ENCODE results near the gene WASHC2A.
A peak's percentile ranks its signal among the peaks of the same experiment; 100 is the strongest.
"Not testable (repeated sequence)": the region's sequence is repeated elsewhere in the genome, so short reads cannot be mapped to it uniquely, and the experiment has no call there.

Gene WASHC2A

DNA sequence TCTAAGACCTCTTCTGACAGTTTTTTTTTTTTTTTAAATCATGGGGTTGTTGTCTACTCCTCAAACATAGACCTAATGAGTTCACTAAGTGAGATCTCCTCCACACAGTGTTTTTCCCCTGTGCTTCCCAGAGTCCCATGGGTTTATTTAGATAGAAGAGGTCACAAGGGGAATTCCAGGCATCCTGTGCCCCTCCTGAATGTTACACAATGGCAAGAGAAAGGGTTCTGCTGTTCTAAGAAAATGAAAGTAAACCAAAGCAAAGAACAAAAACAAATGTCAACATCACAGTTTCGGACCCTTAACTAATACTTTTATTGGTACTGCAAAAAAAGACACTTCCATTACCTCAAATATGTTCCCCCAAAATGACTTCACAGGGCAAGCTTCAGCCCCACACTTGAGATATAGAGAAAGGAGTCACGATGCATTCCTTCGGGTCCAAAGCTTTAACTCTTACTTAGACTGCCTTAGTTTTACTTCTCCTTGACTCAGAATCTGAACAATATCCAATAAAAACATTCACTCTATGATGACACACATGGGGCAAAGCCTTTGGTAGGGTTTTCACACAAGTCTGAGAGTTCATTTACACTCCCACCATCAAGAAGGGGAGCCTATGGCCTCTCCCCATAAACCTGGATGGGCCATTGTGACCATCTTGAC lies 15.6 kb upstream of the WASHC2A start:
- H3K9me3 ChIP-seq (ENCODE audit: control insufficient read depth, low read length); H3K36me3 ChIP-seq (ENCODE audit: control insufficient read depth in 1 of 2, insufficient read depth in 2 of 2, low read depth in 1 of 2, low read length in 2 of 2); H2BK120ac ChIP-seq (ENCODE audit: low read depth, low read length); H3K4ac ChIP-seq (ENCODE audit: low read depth in 1 of 2, low read length in 2 of 2); H2BK12ac ChIP-seq (ENCODE audit: low read length in 2 of 2); H2AFZ ChIP-seq (ENCODE audit: low read depth, low read length); H2BK15ac ChIP-seq (ENCODE audit: low read depth, poor library complexity, severe bottlenecking); H3K4me1 ChIP-seq (ENCODE audit: control insufficient read depth, insufficient read depth, low read depth, low read length); H3K4me2 ChIP-seq (ENCODE audit: low read length, poor library complexity, severe bottlenecking); H3K27ac ChIP-seq (ENCODE audit: low read length, poor library complexity, severe bottlenecking); H3K14ac ChIP-seq (ENCODE audit: low read length in 2 of 2); H4K8ac ChIP-seq (ENCODE audit: low read length); H2AK5ac ChIP-seq (ENCODE audit: low read length, severe bottlenecking); H3K23ac ChIP-seq (ENCODE audit: low read length in 2 of 2); H3K27me3 ChIP-seq (ENCODE audit: control insufficient read depth in 1 of 2, insufficient read depth in 1 of 2, low read length in 2 of 2); H2BK5ac ChIP-seq (ENCODE audit: low read depth, low read length, poor library complexity, severe bottlenecking); H3K79me1 ChIP-seq (replicated peaks; ENCODE audit: low read length, poor library complexity, severe bottlenecking): not testable (repeated sequence)
- Histone ChIP-seq H3K18ac (ENCODE audit: low read depth in 1 of 2, low read length in 2 of 2) (peak overlapping the region in 1 of 2 experiments; percentile 11), H4K91ac (ENCODE audit: low read length) (peak overlapping the region; percentile 50), H3K9ac (ENCODE audit: low read length) (peak overlapping the region; percentile 26), H3K4me3 (ENCODE audit: insufficient read depth in 1 of 2, low read depth in 1 of 2, low read length in 2 of 2) (peak overlapping the region in 1 of 2 experiments; percentile 56)
- 77% methylated on average over 3 of the region's 3 CpGs for WGBS
- peak; percentile 74 for DNase-seq

DNA sequence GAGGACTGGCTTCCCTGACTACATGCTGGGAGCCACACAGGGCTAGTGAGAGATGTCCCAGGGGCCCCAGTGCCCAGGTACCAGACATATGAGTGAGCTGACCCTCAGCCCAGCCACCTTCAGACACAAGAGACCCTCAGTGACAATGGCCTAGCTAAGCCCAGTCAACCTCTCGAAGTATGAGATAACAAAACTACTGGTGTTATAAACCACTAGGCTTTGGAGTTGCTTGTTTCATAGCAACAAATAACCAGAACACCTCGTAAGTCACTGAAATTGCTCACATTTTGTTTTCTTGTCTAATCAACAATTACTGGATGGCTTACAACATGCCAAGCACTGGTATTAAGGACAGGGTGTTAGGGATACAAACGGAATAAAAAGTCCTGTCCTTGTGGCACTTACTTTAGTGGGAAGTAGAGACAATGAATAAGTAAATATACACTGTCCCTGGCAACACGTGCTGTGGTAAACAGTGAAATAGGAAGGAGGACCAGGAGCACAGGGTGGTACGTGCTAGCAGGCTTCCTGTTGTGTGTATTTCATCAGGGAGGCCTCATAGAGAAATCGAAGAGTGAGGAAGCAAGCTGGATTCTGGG lies 14.9 kb upstream of the WASHC2A start:
- not testable (repeated sequence) for H2BK5ac ChIP-seq (ENCODE audit: low read depth, low read length, poor library complexity, severe bottlenecking); H3K9ac ChIP-seq (ENCODE audit: low read length); H3K14ac ChIP-seq (ENCODE audit: low read length in 2 of 2); H3K36me3 ChIP-seq (ENCODE audit: control insufficient read depth in 1 of 2, insufficient read depth in 2 of 2, low read depth in 1 of 2, low read length in 2 of 2); H2BK15ac ChIP-seq (ENCODE audit: low read depth, poor library complexity, severe bottlenecking); H3K4me1 ChIP-seq (ENCODE audit: control insufficient read depth, insufficient read depth, low read depth, low read length); H3K23ac ChIP-seq (ENCODE audit: low read length in 2 of 2); DNase-seq; H3K79me1 ChIP-seq (replicated peaks; ENCODE audit: low read length, poor library complexity, severe bottlenecking); H4K8ac ChIP-seq (ENCODE audit: low read length); H3K18ac ChIP-seq (ENCODE audit: low read depth in 1 of 2, low read length in 2 of 2); H2AFZ ChIP-seq (ENCODE audit: low read depth, low read length); H3K9me3 ChIP-seq (ENCODE audit: control insufficient read depth, low read length); H3K4me3 ChIP-seq (ENCODE audit: insufficient read depth in 1 of 2, low read depth in 1 of 2, low read length in 2 of 2); H3K4me2 ChIP-seq (ENCODE audit: low read length, poor library complexity, severe bottlenecking); H2AK5ac ChIP-seq (ENCODE audit: low read length, severe bottlenecking); H3K27me3 ChIP-seq (ENCODE audit: control insufficient read depth in 1 of 2, insufficient read depth in 1 of 2, low read length in 2 of 2); H2BK120ac ChIP-seq (ENCODE audit: low read depth, low read length); H3K4ac ChIP-seq (ENCODE audit: low read depth in 1 of 2, low read length in 2 of 2); H3K27ac ChIP-seq (ENCODE audit: low read length, poor library complexity, severe bottlenecking)
- Histone ChIP-seq H2BK12ac (ENCODE audit: low read length in 2 of 2) (peak overlapping the region in 1 of 2 experiments; percentile 54), H4K91ac (ENCODE audit: low read length) (peak overlapping the region; percentile 50)
- 76% methylated on average over 5 of the region's 6 CpGs for WGBS

DNA sequence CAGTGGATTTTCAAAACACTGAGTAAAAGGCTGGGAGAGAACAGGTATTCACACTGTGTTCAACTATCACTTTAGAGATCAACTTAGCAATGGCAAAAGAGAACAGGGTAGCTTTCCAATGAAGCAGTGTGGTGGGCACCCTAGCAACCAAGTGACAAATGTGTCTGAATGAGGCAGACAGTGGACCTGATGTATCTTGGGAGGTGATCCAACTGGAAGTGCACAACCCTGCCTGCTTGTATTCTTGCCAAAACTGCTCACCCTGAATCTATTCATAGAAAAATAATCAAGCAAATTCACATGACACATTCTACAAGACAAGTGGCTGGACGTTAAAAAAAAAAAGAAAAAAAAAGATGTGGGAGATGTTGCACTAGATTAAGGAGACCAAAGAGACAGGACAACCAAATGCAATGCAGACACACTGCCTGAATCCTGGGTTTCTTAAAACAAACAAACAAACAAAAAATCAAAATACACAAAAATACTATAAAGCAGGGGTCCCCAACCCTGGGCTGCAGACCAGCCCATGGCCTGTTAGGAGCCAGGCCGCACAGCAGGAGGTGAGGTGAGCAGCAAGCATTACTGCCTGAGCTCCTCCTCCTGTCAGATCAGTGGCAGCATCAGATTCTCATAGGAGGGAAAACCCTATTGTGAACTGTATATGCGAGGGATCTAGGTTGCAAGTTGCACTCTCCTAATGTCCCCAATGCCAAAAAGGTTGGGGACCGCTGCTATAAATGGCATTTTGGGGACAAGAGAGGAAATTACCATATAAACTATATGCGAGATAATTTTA lies 12.1 kb upstream of the WASHC2A start:
- not testable (repeated sequence) for DNase-seq; H3K27ac ChIP-seq (ENCODE audit: low read length, poor library complexity, severe bottlenecking); H3K23ac ChIP-seq (ENCODE audit: low read length in 2 of 2); H3K36me3 ChIP-seq (ENCODE audit: control insufficient read depth in 1 of 2, insufficient read depth in 2 of 2, low read depth in 1 of 2, low read length in 2 of 2); H3K4ac ChIP-seq (ENCODE audit: low read depth in 1 of 2, low read length in 2 of 2); H3K79me1 ChIP-seq (replicated peaks; ENCODE audit: low read length, poor library complexity, severe bottlenecking); H2AK5ac ChIP-seq (ENCODE audit: low read length, severe bottlenecking); H3K9ac ChIP-seq (ENCODE audit: low read length); H4K91ac ChIP-seq (ENCODE audit: low read length); H3K9me3 ChIP-seq (ENCODE audit: control insufficient read depth, low read length); H2BK120ac ChIP-seq (ENCODE audit: low read depth, low read length); H3K4me1 ChIP-seq (ENCODE audit: control insufficient read depth, insufficient read depth, low read depth, low read length); H2BK5ac ChIP-seq (ENCODE audit: low read depth, low read length, poor library complexity, severe bottlenecking); H3K18ac ChIP-seq (ENCODE audit: low read depth in 1 of 2, low read length in 2 of 2); H4K8ac ChIP-seq (ENCODE audit: low read length); H3K27me3 ChIP-seq (ENCODE audit: control insufficient read depth in 1 of 2, insufficient read depth in 1 of 2, low read length in 2 of 2); H2BK12ac ChIP-seq (ENCODE audit: low read length in 2 of 2); H3K4me2 ChIP-seq (ENCODE audit: low read length, poor library complexity, severe bottlenecking); H2BK15ac ChIP-seq (ENCODE audit: low read depth, poor library complexity, severe bottlenecking); H3K4me3 ChIP-seq (ENCODE audit: insufficient read depth in 1 of 2, low read depth in 1 of 2, low read length in 2 of 2); H2AFZ ChIP-seq (ENCODE audit: low read depth, low read length); H3K14ac ChIP-seq (ENCODE audit: low read length in 2 of 2)
- WGBS, result 90% methylated on average over 2 of the region's 5 CpGs

GRCh38 chr10:50056654-50057053 lies 11.1 kb upstream of the WASHC2A start:
- H3K4ac ChIP-seq (ENCODE audit: low read depth in 1 of 2, low read length in 2 of 2); H3K4me2 ChIP-seq (ENCODE audit: low read length, poor library complexity, severe bottlenecking); H3K27ac ChIP-seq (ENCODE audit: low read length, poor library complexity, severe bottlenecking); H2AK5ac ChIP-seq (ENCODE audit: low read length, severe bottlenecking); H2BK15ac ChIP-seq (ENCODE audit: low read depth, poor library complexity, severe bottlenecking); H3K23ac ChIP-seq (ENCODE audit: low read length in 2 of 2); H4K91ac ChIP-seq (ENCODE audit: low read length); H3K9me3 ChIP-seq (ENCODE audit: control insufficient read depth, low read length); H3K27me3 ChIP-seq (ENCODE audit: control insufficient read depth in 1 of 2, insufficient read depth in 1 of 2, low read length in 2 of 2); H3K18ac ChIP-seq (ENCODE audit: low read depth in 1 of 2, low read length in 2 of 2); H3K36me3 ChIP-seq (ENCODE audit: control insufficient read depth in 1 of 2, insufficient read depth in 2 of 2, low read depth in 1 of 2, low read length in 2 of 2); H3K14ac ChIP-seq (ENCODE audit: low read length in 2 of 2); H3K79me1 ChIP-seq (replicated peaks; ENCODE audit: low read length, poor library complexity, severe bottlenecking); H4K8ac ChIP-seq (ENCODE audit: low read length); H3K4me1 ChIP-seq (ENCODE audit: control insufficient read depth, insufficient read depth, low read depth, low read length); DNase-seq; H2BK12ac ChIP-seq (ENCODE audit: low read length in 2 of 2); H2BK120ac ChIP-seq (ENCODE audit: low read depth, low read length); H2BK5ac ChIP-seq (ENCODE audit: low read depth, low read length, poor library complexity, severe bottlenecking); H3K9ac ChIP-seq (ENCODE audit: low read length); H3K4me3 ChIP-seq (ENCODE audit: insufficient read depth in 1 of 2, low read depth in 1 of 2, low read length in 2 of 2); H2AFZ ChIP-seq (ENCODE audit: low read depth, low read length): not testable (repeated sequence)
- WGBS, result 94% methylated on average over 4 of the region's 8 CpGs
